ENCODE results near the gene AHRR.
A peak's percentile ranks its signal among the peaks of the same experiment; 100 is the strongest.

Gene AHRR

DNA sequence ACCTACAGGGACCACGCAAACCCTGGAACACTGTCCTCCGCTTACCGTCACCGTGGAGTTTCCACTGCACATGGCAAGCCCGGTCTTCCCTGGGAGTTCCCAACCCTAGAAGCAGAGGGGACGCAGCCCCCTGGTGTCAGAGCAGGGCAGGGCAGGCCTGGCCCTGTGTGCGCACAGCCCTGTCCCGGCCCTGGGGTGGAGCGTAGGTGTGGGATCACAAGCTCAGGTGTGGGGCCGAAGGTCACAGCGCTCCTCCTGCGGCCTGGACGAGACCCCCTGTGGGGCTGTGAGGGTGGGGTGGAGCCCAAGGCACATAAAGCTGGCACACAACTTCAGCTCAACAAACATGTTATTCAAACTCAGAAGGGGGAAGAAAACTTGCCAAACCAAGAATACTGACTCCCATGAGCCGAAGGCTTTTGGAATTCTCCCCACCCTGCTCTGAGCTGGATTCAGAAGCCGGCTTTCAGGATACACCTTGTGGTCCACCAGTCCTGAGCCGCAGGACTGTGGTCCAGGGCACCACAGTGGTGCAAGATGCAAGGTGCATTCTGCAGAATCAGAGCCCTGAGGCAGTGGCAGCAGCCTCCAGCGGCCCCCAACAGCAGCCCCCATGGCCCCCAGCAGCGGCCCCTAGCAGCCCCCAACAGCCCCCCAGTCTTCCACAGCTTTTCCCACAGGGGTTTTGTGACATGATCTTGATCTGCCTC lies 109.6 kb downstream of the AHRR start:
- DNase-seq = no peak

DNA sequence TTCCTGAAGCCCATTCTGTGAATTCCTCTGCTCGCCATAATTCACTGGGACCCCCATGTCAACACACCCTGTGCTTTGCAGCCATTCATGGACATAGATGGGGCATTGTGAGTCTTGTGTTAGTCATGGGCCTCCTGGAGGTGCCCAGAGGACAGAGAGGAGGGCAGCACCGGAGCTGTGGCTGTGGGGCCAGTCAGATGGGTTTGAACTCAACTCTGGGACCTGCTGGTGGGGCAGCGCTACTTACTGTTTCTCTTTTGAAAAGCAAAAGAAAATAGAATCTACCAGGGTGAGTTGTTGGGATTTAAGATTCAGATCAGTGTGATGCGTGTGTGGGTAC lies 110.2 kb downstream of the AHRR start:
- DNase-seq = no peak

- no peak for DNase-seq
Measured at GRCh38 chr5:432201-432927, 110.8 kb downstream of the AHRR start.

- DNase-seq = no peak
Measured at GRCh38 chr5:432928-433791, 111.6 kb downstream of the AHRR start.

DNA sequence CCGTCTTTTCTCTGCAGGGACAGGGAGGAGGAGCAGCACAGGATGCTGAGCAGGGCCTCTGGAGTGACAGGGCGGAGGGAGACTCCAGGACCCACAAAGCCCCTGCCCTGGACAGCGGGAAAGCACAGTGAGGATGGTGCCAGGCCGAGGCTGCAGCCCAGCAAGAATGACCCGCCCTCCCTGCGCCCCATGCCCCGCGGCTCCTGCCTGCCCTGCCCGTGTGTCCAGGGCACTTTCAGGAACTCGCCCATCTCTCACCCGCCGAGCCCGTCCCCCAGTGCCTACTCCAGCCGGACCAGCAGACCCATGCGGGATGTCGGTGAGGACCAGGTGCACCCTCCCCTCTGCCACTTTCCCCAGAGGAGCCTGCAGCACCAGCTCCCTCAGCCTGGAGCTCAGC lies 112.3 kb downstream of the AHRR start:
- DNase-seq = no peak

- no peak for DNase-seq
Measured at GRCh38 chr5:434443-435146, 113.1 kb downstream of the AHRR start.

GRCh38 chr5:435156-435790 lies 113.8 kb downstream of the AHRR start:
- no peak for DNase-seq

DNA sequence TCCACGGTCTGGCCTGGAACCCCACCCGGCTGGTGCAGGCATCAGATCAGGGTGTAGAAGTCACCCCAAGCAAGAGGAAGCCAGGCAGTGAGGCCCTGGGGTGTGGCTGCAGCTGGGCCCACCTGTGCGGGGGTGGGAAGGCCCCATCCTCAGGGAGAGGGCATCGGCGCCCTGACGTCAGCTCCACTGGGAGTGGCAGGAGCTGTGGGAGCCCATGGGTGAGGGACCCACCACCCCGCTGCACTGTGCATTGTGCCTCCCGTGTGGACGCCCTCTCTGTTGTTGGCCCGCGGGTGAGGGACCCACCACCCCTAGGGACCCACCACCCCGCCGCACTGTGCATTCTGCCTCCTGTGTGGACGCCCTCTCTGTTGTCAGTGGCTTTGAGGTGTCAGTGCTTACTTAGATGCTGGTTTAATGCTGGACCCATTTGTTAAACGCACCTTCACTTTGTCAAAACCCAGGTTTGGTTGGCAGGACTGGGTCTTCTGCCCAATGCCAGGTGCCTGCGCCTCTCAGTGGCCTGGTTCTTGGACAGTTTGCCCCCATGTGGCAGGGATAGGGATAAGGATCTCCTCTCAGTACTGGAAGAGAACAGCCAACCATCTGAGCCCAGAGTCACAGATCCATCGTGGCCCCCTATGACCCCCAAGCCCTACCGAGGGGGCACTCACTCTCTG lies 114.6 kb downstream of the AHRR start:
- no peak for DNase-seq

GRCh38 chr5:436641-436975 lies 115.1 kb downstream of the AHRR start:
- no peak for DNase-seq

DNA sequence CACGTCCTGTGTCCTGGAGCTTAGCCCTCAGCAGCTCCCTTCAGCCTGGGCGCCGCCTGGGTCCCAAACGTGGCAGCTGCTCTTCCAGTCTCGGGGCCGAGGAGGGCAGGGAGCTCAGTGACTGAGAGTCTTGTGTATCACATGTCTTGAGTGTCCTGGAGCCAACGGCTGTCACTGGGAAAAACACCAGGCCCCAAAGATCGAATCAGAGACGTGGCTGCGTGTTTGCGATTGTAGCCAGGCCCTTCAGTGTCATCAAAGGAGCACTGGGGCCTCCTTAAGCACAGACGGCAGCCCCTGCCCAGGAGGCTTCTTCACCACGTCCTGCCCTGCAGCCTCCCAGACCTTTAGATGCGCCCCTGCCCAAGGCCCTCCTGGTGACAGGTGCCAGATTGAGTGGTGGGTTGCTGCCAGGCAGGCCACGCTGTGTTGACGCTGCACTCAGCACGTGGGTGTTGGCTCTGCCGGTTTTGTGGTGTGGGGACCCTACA lies 115.8 kb downstream of the AHRR start:
- no peak for DNase-seq

GRCh38 chr5:438481-438981 lies 117.0 kb downstream of the AHRR start:
- no peak for DNase-seq

GRCh38 chr5:439181-439580 lies 117.7 kb downstream of the AHRR start:
- DNase-seq = no peak

GRCh38 chr5:439636-440035 lies 118.1 kb downstream of the AHRR start:
- DNase-seq = no peak

- no peak for DNase-seq
Measured at GRCh38 chr5:440401-441201, 119.1 kb downstream of the AHRR start.

- no peak for DNase-seq
Measured at GRCh38 chr5:441996-442334, 120.5 kb downstream of the AHRR start.

DNA sequence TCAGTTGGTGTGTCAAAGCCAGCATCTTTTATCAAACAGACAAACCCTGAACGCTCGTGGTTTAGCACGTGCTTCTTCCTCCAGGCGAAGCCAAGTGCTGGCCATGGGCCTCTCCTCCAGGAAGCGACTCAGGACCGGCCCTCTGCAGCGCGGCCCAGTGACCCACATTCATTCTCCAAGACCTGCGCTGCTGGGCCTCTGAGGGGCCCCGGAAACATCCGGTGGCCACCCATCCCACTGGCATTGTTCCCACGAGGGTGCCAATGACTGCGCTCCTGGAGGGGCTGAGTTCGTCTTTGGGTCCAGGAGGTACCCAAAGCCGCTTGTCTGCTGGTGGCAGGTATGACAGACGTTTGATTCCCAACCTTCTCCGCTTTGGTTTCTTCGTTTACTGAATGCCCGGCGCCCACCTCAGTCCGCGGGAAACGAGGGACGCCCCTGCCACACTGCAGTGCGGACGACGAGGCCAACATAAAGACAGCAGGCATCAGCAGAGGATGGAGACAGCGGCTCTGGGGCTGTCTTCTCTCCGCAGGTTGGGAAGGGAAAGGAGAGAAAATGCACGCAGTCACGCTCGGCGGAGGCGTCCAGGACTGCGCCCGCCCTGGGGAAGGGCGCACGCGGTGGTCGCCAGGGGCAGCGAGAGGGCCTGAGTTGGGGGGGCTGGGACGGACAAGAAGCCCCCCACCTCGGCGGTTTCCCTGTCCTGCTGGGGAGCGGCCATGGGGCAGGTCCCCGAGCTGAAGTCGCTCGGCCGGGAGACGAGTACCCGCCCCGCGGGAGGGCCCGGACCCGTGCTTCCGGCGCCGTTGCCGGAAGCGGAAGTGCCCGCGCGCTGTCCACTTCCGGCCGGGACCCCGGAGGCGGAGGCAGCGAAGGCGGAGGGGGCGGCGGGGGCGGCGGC lies 121.1 kb downstream of the AHRR start, which contains the start of gene EXOC3:
Gene EXOC3, plus strand, starts transcription at position 842 of the 904 bp plus-strand sequence. CDS start 3,030 bp downstream, outside the sequence.
- peak; percentile 64 for DNase-seq

GRCh38 chr5:443239-444151 lies 122.0 kb downstream of the AHRR start:
- DNase-seq = peak; percentile 20

GRCh38 chr5:444226-444625 lies 122.7 kb downstream of the AHRR start:
- no peak for DNase-seq

GRCh38 chr5:445591-445990 lies 124.1 kb downstream of the AHRR start:
- no peak for DNase-seq
